ENCODE data around the gene ZFP36L1. TPM values are rescaled to one million over a fixed set of nuclear protein-coding genes. Genes with fewer than 3 reads are reported as not detected.

ZFP36L1 gene
- total and polyA plus RNA-seq, 2 of the 13 experiments (the other 11 are each of a cell fraction or from before 2014, with no cell fraction given) = 7.4 to 10.2 TPM

DNA sequence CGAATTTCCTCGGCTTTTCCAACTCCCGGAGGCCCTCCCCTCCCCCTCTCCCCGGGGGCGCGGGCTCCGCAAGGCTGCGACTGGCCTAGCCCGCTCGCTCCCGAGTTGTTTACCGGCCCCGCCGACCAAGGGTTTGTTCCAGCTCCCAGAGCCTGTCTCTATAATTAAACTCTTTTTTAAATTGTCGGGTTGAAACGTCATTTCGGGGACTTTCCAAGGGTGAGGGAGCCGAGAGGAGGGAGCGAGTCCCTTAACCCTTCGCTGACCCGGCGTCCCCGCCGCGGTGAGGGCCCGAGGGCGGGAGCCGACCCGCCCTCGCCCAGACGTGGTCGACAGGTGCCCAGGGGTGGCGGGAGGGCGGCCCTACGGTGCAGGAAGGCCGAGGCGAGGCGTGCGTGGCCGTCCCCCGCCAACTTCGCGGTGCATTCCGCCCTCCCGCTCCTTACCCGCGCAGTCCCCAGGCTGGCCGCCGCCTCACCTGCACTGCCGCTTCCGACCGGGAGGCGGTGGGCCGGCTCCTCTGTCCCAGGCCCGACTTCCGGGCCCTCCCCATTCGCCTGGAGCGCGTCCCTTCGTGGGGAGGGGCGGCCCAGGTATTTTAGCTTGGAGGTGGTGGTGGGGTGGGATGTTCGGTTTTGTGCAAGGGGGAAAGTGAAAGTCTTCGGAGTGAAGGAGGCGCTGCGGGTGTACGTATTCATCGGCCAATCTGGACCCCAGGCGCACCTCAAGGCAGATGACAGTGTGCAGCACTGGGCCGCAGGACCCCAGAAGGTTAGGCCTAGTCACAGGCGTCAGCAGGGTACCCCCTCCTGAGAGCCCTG lies 2.9 kb upstream of the ZFP36L1 start (continued):
- TF ChIP-seq, protein P1, sequence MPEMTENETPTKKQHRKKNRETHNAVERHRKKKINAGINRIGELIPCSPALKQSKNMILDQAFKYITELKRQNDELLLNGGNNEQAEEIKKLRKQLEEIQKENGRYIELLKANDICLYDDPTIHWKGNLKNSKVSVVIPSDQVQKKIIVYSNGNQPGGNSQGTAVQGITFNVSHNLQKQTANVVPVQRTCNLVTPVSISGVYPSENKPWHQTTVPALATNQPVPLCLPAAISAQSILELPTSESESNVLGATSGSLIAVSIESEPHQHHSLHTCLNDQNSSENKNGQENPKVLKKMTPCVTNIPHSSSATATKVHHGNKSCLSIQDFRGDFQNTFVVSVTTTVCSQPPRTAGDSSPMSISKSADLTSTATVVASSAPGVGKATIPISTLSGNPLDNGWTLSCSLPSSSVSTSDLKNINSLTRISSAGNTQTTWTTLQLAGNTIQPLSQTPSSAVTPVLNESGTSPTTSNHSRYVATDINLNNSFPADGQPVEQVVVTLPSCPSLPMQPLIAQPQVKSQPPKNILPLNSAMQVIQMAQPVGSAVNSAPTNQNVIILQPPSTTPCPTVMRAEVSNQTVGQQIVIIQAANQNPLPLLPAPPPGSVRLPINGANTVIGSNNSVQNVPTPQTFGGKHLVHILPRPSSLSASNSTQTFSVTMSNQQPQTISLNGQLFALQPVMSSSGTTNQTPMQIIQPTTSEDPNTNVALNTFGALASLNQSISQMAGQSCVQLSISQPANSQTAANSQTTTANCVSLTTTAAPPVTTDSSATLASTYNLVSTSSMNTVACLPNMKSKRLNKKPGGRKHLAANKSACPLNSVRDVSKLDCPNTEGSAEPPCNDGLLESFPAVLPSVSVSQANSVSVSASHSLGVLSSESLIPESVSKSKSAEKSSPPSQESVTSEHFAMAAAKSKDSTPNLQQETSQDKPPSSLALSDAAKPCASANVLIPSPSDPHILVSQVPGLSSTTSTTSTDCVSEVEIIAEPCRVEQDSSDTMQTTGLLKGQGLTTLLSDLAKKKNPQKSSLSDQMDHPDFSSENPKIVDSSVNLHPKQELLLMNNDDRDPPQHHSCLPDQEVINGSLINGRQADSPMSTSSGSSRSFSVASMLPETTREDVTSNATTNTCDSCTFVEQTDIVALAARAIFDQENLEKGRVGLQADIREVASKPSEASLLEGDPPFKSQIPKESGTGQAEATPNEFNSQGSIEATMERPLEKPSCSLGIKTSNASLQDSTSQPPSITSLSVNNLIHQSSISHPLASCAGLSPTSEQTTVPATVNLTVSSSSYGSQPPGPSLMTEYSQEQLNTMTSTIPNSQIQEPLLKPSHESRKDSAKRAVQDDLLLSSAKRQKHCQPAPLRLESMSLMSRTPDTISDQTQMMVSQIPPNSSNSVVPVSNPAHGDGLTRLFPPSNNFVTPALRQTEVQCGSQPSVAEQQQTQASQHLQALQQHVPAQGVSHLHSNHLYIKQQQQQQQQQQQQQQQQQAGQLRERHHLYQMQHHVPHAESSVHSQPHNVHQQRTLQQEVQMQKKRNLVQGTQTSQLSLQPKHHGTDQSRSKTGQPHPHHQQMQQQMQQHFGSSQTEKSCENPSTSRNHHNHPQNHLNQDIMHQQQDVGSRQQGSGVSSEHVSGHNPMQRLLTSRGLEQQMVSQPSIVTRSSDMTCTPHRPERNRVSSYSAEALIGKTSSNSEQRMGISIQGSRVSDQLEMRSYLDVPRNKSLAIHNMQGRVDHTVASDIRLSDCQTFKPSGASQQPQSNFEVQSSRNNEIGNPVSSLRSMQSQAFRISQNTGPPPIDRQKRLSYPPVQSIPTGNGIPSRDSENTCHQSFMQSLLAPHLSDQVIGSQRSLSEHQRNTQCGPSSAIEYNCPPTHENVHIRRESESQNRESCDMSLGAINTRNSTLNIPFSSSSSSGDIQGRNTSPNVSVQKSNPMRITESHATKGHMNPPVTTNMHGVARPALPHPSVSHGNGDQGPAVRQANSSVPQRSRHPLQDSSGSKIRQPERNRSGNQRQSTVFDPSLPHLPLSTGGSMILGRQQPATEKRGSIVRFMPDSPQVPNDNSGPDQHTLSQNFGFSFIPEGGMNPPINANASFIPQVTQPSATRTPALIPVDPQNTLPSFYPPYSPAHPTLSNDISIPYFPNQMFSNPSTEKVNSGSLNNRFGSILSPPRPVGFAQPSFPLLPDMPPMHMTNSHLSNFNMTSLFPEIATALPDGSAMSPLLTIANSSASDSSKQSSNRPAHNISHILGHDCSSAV (CRISPR knock-in tag; IDR thresholded peaks at IDR 0.05; ENCODE audit: borderline replicate concordance) = no peak
- TF ChIP-seq PHF21A (CRISPR knock-in tag; IDR thresholded peaks at IDR 0.05) (peak; percentile 45), ZNF260 (CRISPR knock-in tag; IDR thresholded peaks at IDR 0.05; ENCODE audit: borderline replicate concordance, low read depth) (no peak), MIXL1 (CRISPR knock-in tag; IDR thresholded peaks at IDR 0.05) (0 out of 2 replicates have a peak, but pooled peaks have one; percentile 4), ASH2L (IDR thresholded peaks at IDR 0.05; ENCODE audit: insufficient read length, low read depth, low read length) (peak; percentile 76), SMC3 (IDR thresholded peaks at IDR 0.05; ENCODE audit: low read length) (no peak), ZNF207 (IDR thresholded peaks at IDR 0.05; ENCODE audit: borderline replicate concordance) (no peak), ZNF496 (CRISPR knock-in tag; IDR thresholded peaks at IDR 0.05; ENCODE audit: insufficient replicate concordance) (no peak), ZSCAN25 (CRISPR knock-in tag; IDR thresholded peaks at IDR 0.05) (peak; percentile 72; the same call in 1 of the 2 replicates), ZNF317 (CRISPR knock-in tag; IDR thresholded peaks at IDR 0.05) (no peak), CCDC6 (CRISPR knock-in tag; IDR thresholded peaks at IDR 0.05) (no peak), ZNF816 (CRISPR knock-in tag; IDR thresholded peaks at IDR 0.05; ENCODE audit: borderline replicate concordance) (peak; percentile 53; the same call in 1 of the 2 replicates), HNF4G (IDR thresholded peaks at IDR 0.05; ENCODE audit: borderline replicate concordance, low read depth, low read length) (no peak), HNF4G (CRISPR knock-in tag; IDR thresholded peaks at IDR 0.05; ENCODE audit: borderline replicate concordance, low read depth) (no peak), CHD4 (IDR thresholded peaks at IDR 0.05; ENCODE audit: borderline replicate concordance, low read length) (no peak)
- TF ChIP-seq, protein P2, sequence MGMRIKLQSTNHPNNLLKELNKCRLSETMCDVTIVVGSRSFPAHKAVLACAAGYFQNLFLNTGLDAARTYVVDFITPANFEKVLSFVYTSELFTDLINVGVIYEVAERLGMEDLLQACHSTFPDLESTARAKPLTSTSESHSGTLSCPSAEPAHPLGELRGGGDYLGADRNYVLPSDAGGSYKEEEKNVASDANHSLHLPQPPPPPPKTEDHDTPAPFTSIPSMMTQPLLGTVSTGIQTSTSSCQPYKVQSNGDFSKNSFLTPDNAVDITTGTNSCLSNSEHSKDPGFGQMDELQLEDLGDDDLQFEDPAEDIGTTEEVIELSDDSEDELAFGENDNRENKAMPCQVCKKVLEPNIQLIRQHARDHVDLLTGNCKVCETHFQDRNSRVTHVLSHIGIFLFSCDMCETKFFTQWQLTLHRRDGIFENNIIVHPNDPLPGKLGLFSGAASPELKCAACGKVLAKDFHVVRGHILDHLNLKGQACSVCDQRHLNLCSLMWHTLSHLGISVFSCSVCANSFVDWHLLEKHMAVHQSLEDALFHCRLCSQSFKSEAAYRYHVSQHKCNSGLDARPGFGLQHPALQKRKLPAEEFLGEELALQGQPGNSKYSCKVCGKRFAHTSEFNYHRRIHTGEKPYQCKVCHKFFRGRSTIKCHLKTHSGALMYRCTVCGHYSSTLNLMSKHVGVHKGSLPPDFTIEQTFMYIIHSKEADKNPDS (CRISPR knock-in tag; IDR thresholded peaks at IDR 0.05) = no peak
- TF ChIP-seq, protein P3, sequence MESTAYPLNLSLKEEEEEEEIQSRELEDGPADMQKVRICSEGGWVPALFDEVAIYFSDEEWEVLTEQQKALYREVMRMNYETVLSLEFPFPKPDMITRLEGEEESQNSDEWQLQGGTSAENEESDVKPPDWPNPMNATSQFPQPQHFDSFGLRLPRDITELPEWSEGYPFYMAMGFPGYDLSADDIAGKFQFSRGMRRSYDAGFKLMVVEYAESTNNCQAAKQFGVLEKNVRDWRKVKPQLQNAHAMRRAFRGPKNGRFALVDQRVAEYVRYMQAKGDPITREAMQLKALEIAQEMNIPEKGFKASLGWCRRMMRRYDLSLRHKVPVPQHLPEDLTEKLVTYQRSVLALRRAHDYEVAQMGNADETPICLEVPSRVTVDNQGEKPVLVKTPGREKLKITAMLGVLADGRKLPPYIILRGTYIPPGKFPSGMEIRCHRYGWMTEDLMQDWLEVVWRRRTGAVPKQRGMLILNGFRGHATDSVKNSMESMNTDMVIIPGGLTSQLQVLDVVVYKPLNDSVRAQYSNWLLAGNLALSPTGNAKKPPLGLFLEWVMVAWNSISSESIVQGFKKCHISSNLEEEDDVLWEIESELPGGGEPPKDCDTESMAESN (CRISPR knock-in tag; conservative IDR thresholded peaks at IDR 0.05) = peak; percentile 78; the same call in 1 of the 2 replicates

All from HepG2 (cell line).